NCI-H446 (cell line): ENCODE data around the gene USP37.

Experiments used
- DNase-seq, 2 experiments: peaks; one replicate each; lab custom pipeline; 2025; lab: John Stamatoyannopoulos, UW

Gene USP37

DNA sequence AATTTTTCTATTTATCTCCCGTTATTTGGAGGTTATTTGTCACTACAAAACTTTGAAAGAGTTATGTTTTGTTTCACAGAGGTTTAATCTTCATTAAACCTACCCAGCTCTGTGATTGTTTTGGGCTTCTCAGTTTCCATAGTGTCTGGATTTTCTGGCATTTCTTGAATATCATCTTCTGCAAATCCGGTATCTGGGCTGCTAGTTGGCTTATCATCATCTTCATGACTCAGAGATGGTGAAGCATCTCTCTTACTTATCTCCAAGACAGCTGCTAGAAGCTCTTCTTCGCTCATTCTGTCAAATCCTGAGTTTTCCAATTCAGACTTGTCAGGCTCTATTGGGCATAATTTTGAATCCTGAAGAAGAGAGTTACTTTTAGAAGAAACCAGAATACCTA, 93.6 kb downstream of the USP37 start:
- DNase-seq: no peak

DNA sequence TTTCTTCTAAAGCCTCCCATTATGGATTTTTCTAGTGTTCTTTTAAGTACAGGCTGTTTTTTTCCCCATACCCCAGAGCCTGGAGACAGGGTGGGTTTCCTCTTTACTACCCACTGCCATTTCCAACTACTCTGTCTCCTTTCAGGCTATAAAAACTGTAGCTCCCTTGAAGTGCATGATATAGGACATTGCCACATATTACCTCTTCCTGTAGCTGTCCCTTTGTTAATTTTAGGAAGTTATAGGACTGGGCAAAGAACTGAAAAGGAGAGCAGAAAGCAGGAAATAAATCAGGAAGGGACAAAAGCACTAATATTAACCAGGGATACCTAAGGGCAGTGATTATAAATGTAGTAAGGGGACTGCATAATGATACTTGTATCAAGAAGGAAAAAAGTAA, 95.2 kb downstream of the USP37 start:
- no peak for DNase-seq

DNA sequence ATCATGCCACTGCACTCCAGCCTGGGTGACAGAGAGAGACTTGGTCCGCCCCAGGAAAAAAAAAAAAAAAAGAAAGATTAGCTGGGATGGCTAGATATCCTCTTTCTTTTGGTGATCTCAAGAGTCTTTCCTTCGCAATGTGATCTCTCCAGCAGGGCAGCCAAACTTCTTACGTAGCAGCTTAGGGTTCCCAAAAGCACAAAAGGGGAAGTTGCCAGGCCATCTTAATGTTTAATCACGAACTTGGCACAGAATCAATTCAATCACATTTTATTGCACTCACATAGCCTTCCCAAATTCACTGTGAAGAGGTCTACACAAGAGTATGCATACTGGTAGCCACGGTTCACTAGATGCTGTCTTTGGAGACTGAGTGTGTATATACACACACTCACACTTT, 96.2 kb downstream of the USP37 start:
- no peak for DNase-seq

DNA sequence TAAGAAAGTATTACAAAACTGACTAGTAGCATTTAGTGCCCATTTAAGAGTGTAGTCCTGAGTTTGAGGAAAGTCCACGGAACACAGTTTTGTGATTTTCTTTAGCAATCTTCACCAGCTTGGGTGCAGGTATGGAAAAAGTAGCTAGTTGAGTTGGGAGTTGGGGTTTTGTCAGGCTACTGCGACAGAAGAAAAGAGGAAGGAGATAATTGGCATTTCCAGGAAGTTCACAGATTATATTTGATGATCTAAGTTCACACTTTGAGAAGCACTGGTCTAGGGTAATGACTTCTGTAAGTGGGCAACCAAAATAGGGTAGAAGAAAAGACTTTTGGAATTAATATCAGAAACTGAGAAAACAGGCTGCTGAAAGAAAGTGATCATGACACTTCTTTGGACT, 97.1 kb downstream of the USP37 start:
- no peak for DNase-seq

DNA sequence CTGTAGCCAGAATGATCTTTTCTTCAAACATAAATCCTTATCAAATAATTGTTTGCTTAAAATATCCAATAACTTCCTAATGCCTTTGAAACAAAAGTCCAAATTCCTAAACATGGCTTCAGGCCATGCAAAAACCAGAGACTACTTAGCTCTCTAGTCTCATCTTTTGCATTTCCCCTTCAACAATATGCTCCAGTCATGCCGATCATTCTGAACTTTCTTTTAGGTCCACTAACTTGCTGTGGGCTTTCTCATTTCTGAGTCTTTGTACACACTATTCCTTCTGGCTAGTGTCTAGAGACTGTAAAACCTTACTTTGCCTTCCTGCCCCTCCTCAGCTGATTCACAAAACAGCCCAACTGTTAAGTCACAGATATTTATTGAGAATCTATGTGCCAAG, 97.7 kb downstream of the USP37 start:
- DNase-seq: no peak

DNA sequence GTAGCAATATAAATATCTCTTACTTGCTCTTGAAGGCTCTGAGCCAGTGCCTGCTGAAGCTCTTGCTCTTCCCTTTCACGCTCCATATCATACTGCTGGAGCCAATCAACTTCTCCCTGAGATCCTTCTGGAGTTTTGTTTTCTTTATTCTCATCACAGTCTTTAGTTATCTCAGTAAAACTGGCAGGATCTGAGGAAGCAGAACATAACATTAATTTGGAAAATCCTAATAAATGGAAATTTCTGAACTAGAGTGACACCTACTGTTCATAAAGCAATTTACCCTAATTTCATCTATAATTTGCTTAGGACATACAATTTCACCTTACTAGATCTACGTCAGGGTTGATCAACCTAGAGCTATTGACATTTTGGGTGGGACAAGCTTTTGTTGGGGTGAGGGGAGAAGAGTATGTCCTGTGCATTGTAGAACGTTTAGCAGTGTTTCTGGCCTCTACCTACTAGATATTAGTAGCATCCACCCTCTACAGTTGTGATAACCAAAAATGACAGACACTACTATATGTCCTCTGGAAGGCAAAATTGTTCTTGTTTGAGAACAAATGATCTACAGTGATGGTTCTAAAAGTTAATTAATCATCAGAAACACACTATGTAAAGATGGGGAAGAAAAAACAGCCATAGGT, 102.0 kb downstream of the USP37 start:
- peak in 1 of 2 experiments; percentile 25 for DNase-seq

DNA sequence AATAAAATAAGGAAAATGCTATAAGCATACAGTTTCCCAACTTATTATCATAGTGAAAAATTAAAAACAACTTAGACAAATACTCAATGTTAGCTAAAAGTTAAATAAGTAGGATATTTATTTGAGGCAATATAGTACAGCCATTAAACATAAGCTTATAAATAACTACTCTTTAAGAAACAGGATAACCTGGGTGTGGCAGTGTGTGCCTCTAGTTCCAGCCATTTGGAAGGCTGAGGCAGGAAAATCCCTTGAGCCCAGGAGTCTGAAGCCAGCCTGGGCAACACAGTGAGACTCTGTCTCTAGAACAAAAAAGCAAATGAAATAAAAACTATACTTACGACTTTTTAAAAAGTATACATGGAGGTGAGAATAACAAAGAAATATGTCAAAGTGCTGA, 109.6 kb downstream of the USP37 start:
- no peak for DNase-seq

DNA sequence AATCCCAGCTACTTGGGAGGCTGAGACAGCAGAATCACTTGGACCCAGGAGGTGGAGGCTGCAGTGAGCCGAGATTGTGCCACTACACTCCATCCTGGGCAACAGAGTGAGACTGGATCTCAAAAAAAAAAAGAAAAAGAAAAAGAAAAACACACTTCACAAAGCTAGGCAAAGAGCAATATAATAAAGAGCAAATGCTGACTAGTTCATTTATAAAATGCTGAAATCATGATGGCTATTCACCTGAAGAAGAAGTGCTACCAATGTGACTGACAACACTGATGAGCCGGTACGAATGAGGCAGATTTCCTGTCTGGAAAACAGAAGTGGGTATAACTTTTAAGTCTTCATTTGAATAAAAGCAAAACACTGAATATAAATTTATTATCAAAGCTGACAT, 111.3 kb downstream of the USP37 start:
- no peak for DNase-seq

DNA sequence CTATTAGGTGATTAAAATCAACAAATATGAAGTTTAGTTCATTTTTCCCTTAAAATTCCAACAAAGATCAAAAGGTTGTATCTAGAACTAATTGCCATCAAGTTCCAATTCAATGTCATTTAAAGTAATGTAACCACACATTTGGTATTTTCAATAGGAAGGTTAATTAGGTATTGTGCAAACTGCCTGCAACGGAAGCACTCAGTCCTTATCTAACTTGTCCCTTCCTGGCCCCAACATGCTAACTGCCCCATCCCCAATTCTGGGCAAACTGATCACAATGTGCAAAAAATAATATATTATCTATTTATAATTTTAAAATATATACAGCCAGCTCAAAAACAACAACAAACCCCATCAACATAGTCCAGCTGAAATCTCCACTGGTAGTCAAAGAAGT, 116.1 kb downstream of the USP37 start:
- no peak for DNase-seq

DNA sequence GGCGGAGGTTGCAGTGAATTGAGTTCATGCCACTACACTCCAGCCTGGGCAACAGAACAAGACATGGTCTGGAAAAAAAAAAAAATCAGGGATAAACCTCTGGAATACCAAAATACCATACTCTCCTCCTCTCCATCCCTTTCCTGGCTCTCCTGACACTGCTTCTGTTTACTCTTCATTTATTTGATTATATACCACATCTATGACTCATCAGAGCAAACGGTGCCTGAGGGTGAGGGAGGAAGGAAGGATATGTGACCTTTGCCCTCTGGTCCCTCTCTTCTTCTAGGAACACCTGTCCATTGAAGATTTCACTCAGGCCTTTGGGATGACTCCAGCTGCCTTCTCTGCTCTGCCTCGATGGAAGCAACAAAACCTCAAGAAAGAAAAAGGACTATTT, 119.2 kb downstream of the USP37 start:
- DNase-seq: no peak

DNA sequence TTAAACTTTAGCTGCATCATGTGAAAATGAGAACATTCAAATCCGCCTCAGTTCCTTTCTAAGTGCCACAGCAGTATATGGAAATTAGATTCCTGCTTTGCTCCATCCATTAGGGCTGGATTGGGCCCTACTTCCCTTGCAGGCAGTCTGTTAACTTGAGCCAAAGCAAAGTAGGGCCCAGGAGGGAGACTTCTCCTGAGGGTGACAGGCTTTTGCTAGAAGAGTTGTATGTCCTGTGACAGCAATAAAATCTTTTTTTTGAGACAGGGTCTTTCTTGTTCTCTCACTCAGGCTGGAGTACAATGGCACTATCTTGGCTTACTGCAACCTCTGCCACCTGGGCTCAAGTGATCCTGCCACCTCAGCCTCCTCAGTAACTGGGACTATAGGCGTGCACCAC, 121.1 kb downstream of the USP37 start:
- no peak for DNase-seq

DNA sequence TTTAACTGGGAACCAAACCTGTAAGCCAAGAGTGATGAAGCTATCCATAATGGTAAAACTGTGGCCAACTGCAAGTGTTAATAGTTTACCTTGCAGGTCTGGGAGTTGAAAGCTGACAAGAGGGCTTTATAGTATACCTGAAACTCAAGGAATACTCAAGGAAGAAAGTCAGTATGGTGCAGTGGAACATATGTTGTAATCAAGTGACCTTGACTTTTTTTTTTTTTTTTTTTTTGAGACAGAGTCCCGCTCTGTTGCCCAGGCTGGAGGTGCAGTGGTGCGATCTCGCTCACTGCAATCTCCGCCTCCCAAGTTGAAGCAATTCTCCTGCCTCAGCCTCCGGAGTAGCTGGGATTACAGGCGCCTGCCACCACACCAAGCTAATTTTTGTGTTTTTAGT, 121.6 kb downstream of the USP37 start:
- no peak for DNase-seq

DNA sequence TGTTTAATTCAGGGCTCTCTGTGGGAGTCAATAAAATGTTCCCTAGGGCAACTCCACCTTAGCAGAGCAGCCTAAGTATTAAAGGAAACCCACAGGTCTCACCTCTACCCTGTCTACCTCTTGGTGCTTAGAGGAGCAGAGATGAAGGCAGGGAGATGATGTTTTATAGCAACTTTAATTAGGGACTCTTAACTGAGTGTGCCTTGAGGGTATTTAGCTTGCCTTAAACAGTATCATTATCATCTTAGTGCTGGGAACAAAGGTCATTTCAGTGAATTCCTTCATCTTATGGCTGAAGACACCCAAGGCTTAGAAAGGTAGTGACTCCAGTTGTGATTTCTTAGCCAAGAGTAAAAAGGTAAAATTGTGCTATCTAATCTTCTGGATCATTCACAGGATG, 122.5 kb downstream of the USP37 start:
- no peak for DNase-seq

DNA sequence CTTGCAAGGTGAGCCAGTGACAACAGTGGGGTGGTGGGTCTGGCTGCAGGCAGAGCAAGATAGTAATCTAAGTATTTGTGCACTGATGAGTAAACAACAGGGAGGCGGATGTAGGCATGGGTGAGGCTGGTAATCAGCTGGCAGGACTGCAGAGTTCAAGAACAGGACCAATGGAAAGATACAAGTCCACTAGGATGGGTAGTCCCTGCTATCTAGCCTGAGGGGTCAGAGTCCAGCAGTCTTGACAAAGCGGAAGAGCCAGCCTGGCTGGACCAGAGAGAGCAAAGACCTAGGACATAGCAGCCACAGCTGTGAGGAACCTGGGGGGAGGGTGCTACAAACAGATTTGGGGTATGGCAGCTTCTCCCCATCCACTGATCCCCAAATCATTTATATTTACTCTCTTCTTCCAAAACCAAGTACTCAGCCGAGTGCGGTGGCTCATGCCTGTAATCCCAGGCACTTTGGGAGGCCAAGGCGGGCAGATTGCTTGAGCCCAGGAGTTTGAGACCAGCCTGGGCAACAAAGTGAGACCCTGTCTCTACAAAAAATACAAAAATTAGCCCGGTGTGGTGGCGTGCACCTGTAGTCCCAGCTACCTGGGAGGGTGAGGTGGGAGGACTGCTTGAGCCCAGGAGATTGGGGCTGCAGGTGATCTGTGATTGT, 123.3 kb downstream of the USP37 start:
- no peak for DNase-seq

DNA sequence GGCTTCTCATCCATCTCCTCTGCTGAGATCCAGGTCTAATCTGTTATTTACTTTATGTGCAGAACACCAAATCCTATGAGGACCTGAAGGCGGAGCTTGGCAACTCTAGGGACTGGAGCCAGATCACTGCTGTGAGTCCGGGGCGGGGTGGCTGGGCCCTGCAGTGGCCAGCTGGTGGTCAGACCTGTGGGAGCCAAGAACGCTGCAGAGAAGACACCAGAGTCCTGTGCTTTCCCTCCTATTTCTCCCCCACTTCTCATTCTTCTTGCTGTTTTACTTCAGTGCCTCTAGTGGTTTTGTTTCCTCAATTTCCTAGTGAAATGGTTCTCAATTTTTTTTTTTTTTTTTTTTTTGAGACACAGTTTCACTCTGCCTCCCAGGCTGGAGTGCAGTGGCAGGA, 129.6 kb downstream of the USP37 start:
- DNase-seq: no peak

DNA sequence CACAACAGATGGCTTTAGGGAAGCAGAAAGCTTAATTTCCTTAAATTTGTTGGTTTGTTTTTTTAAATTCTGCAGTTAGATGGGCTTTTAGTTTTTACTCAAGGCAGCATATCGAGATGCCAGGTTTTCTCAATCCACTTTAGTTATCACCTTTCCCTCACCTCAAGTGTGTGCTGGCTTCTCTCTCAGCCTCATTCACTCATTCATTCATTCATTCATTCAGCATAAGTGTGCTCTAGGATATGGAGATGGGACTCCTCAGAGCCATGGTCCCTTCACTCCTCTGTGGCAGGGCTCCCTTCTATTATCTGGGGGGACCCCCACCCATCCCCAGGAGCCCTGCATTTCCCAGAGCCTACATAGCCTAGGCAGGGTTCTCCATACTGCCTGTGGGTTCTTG, 130.2 kb downstream of the USP37 start:
- no peak for DNase-seq

DNA sequence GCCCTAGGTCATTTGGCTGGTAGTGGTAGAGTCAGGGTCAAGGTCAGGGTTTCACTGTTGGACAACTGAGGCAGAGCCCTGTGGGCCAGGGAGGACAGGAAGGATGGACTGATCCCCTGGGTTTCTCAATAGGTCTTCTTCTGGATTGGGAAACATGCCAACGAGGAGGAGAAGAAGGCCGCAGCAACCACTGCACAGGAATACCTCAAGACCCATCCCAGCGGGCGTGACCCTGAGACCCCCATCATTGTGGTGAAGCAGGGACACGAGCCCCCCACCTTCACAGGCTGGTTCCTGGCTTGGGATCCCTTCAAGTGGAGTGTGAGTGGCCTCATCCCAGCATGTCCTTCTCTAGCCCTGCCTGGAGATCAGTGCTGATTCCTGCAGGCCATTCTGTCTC, 131.2 kb downstream of the USP37 start:
- DNase-seq: no peak

DNA sequence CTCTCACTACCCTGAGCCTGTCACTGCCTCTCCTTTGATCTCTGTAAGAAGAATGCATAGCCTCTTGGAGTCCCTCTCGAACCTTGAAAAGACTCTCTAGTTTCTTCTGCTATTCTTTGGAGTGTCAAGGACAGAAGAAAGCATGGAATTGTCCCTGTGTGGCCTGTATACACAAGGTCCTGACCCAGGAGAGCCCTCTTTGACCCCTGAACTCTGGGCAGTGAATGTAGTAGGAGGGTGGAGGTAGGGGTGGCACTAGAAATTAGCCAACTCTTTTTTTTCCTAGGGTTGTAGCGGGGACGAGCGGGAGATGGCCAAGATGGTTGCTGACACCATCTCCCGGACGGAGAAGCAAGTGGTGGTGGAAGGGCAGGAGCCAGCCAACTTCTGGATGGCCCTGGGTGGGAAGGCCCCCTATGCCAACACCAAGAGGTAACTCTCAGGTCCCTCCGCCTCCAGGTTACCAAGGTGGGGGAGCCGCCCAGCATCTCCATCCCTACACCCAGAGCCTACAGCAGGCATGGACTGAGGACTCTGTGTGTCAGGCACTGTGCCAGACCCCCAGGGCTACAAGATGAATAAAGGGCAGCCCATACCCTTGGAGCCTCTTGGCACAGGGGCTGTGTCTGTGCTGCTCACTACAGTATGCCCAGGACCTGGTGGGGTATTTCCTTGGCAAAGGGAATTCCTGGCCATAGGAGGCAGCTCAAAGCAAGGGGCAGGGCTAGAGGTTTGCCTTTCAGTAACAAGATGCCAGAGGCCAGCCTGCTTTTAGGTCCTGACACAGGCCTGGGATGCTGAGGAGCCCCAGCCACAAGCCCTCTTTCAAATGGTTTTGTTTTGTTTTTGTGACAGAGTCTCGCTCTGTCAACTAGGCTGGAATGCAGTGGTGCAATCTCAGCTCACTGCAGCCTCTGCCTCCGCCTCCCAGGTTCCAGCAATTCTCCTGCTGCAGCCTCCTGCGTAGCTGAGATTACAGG, 132.9 kb downstream of the USP37 start:
- no peak for DNase-seq

DNA sequence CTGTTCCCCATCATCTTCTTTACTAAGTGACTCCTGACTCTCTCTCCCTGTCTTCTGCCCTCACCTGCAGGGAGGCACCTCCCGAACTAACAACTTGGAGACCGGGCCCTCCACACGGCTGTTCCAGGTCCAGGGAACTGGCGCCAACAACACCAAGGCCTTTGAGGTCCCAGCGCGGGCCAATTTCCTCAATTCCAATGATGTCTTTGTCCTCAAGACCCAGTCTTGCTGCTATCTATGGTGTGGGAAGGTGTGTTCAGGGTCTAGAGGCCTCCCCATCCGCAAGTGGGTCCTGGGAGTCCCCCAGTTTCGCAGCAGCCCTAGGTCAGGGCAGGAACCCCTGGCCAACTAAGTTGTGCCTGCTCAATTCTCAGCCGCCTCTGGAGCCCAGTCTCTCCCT, 133.7 kb downstream of the USP37 start:
- no peak for DNase-seq

DNA sequence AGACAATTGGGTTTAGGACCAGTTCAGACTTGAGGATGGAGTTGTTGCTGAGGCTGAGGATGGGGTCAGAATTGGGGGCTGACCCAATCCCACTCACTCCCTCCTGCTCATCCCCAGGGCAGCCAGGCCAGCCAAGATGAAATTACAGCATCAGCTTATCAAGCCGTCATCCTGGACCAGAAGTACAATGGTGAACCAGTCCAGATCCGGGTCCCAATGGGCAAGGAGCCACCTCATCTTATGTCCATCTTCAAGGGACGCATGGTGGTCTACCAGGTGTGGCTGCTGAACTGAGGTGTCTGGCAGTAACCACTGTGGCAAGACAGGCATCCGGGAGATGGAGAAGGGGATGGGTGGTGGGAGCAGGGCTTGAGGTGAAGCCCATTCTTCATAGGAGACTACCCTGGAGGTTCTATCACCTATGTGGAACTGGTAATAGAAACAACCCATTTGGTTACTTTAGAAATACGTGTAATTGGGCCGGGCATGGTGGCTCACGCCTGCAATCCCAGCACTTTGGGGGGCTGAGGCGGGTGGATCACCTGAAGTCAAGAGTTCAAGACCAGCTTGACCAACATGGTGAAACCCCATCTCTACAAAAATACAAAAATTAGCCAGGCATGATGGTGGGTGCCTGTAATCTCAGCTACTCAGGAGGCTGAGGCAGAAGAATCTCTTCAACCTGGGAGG, 135.3 kb downstream of the USP37 start:
- DNase-seq: no peak

DNA sequence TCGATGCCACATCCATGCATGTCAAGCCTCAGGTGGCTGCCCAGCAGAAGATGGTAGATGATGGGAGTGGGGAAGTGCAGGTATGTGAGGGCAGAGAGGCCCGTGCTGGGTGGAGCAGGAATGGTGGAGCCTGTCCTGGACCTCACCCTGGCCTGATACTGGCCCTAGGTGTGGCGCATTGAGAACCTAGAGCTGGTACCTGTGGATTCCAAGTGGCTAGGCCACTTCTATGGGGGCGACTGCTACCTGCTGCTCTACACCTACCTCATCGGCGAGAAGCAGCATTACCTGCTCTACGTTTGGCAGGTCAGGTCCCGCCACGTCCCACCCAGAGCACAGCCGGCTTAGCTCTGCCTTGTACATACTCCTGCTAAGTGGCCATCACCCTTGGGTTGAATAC, 136.3 kb downstream of the USP37 start:
- no peak for DNase-seq

DNA sequence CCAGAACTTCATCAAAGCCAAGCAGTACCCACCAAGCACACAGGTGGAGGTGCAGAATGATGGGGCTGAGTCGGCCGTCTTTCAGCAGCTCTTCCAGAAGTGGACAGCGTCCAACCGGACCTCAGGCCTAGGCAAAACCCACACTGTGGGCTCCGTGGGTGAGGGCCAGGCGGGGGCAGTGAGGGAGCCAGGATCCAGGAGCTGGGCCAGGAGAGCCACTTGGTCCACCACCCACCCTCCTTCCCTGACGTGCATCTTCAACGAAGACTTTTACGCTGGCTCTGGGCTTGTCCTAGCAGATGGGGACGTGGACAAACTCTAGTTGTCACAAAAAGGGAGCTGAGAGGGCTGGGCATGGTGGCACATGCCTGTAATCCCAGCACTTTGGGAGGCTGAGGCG, 137.4 kb downstream of the USP37 start:
- no peak for DNase-seq
